GF-D8 (cell line): Measurements from ENCODE around the gene AP3S1.
A peak's percentile ranks its signal among the peaks of the same experiment; 100 is the strongest.
"Not testable (repeated sequence)": the region's sequence is repeated elsewhere in the genome, so short reads cannot be mapped to it uniquely, and the experiment has no call there.

Source experiments
- DNase-seq: peaks from one replicate; lab custom pipeline; 2025; lab: John Stamatoyannopoulos, UW

The AP3S1 gene

DNA sequence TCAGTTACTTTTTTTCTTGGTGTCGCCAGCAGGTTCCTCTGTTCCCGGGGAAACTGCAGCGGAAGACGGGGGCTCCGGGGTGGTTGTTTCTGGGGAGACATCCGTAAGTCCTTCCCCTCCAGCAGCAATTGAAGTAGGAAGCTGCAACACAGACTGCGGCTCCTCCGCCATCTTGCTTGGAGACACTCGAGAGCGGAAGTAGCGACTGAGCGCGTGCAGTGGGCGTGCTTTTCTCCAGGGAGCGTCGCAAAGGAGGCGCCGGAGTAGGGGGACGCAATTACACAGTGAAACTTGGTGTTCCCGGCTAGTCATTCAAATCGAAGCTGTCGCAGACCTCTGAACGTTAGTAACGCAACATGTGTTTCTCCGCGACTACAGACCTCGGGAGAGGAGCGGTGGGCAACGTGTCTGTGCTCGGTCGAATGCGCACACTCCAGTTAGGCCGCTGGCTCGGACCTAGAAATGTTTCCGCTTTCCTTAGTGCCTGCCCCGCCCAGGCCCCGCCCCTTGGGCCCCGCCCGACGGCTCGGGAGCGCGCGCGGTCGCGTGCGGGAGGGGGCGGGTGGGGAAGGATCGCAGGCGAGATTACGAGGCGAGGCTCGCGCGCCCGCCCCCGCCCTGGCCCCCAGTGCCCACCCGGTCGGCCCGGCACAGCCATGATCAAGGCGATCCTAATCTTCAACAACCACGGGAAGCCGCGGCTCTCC lies at the start of gene AP3S1, which contains the start of gene ATG12:
Gene AP3S1 (plus strand): TSS at position 554 of the 707 bp plus-strand sequence. CDS start 103 bp downstream, at position 657.
Gene ATG12 (minus strand): TSS at position 184 of the 707 bp plus-strand sequence. CDS start 13 bp downstream, at position 171.
- peak; percentile 69 for DNase-seq

DNA sequence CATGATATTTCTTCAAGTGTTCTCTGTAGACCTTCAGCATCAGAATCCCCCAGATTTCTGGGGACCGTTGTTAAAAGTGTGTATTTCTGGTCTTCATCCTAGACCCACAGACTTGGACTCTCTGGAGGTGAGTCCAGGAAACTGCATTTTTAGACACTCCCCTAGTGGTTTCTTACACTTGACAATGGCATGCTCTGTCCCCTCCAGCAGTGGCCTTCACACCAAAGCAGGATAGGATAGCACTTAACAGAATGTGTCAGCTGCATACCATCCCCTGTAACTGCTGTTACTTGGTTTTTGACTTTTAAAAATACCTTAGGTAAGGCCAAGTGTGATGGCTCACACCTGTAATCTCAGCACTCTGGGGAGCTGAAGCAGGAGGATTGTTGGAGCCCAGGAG lies 46.0 kb upstream of the AP3S1 start:
- DNase-seq, result no peak

DNA sequence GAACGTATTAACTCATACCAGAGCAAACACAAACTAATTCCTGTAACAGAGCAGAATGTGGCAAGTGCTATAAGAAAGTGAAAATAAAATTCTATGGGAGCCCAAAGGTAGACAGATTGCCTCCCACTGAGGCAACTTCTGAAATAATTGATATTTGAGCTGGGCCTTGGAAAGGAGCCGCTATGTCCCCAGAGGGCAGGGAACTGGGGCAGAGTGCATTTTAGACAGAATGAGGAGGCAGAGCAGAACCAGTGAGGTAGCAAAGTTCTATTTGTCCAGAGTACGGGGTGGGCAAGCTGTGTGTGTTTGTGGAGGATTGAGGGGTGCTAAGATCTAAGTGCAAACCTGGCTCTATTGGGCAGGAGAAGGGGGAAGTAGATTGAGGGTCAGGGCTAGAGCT lies 45.1 kb upstream of the AP3S1 start:
- no peak for DNase-seq

DNA sequence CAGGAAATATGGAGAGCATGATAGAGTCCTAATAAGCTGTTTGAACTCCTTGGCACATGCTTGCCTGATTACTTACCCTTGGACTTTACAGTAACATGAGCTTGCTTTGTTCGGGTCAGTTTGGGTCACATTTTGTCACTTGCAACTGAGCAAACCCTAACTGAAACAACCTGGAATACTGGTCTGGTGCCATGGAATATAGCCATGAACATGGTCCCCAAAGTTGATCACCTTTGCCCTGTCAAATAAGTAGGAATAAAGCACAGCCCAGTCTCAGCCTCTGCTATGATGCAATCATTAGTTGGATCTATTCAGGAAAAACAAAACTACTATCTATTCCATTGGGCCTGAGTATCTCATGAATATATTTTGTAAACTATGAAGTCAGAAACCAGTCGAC lies 43.5 kb upstream of the AP3S1 start:
- no peak for DNase-seq

DNA sequence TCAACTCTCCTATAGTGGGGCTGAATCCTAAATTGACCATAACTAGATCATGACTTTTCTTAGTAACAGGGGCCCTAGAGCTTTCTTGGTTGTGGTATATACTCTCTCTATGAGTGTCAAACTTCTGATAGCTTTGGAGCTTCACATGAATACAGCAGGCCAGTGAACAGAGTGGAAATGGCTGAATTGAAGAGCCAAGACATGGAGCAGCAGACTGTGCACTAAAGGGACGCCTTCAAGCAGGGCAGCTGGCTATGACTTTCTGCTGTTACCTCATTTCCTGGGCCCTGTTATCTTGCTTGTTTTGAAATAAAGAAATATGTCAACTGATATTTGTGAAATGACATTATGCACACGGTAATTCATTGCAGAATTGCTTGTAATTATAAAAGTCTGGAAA lies 41.6 kb upstream of the AP3S1 start:
- DNase-seq, result no peak

DNA sequence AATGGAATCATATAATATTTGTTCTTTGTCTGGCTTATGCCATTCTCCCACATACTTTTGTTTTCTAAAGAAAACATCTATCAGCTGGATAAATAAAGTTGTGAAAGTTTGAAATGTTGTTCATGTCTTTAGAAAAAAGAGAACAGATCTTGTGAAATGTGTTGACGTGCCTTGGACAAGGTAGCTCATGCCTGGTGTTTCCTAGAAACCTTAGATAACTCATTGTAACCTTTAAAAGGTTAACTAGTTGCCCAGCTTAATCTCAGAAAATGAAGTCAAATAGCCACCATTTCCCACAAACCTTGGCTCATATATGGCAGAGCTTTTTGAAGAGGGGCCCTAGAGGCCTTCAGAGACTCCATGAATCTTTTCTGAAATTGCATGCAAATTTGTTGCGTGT lies 40.6 kb upstream of the AP3S1 start:
- DNase-seq, result no peak

DNA sequence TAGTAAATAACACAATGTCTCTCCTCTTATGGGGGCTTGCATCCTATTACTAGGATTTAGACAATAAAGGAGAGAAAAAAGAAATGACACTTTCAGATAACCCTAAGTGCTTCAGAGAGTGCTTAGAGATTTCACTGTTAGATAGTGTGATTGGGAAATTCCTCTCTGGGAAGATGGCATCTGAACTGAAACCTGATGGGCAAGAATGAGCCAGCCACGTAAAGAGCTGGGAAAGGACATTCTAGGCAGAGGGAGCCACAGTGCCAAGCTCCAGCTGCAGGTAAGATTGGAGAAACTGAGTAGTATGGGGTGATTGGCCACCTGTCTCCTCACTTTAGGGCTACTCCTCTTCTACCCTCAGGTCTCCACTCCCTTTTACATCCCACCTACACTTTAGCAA lies 39.8 kb upstream of the AP3S1 start:
- no peak for DNase-seq

DNA sequence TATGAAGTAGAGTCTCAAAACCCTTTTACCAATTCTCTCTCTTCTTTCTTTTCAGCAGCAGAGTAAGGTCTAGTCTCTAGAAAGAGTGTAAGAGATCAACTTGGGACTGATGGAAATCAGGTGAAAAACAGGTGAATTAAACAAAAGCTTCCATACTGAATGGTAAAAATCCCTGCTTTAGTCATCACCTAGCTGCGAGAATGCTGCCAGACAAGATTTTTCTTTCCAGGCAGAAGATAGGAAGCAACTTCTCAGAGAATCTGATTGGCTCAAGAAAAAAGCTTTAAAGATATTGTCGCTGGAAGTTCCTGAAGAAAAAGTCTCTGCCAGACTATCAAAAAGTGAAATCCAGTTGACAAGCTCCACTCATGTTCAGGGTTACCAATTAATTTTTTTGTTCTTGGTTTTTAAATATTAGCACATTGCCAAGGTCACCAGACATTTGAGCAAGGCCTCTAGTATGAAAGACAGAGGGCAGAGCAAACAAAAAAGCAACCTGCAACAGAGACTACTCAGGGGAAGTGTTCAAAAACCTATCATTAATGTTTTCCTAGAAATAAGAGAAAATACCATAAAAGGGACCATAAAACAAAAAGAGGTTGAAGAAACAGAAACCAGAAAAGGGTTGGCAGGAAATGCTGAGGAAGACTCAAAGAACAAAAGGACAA lies 34.6 kb upstream of the AP3S1 start:
- DNase-seq, result no peak

DNA sequence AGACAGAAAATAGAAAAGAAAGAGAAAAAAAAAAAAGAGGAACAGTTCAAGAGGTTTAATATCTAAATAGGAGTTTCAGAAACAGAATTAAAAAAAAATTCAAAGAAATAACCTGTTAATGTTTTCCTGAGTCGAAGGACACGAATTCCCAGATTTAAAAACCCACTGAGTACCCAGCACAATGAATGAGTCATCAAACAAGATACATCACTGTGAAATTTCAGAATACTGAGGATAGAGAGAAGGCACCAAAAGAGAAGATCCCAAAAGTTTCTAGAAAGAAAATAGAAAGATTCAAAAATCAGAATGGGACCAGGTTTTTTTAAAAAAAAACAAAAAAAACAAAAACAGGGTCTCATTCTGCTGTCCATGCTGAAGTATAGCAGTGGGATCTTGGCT lies 34.1 kb upstream of the AP3S1 start:
- DNase-seq, result no peak

DNA sequence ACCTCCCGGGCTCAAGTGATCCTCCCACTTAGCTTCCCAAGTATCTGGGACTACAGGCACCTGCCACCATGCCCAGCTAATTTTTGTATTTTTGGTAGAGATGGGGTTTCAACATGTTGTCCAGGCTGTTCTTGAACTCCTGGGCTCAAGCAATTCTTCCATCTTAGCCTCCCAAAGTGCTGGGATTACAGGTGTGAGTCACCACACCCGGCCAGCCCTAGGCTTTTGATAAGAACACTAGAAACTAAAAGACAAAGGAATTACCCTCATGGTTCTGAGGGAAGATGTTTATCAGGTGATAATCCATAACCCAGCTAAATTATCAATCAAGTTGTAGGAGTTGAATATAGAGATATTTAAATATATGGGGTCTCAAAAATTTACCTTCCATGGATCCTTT lies 33.7 kb upstream of the AP3S1 start:
- DNase-seq, result not testable (repeated sequence)

DNA sequence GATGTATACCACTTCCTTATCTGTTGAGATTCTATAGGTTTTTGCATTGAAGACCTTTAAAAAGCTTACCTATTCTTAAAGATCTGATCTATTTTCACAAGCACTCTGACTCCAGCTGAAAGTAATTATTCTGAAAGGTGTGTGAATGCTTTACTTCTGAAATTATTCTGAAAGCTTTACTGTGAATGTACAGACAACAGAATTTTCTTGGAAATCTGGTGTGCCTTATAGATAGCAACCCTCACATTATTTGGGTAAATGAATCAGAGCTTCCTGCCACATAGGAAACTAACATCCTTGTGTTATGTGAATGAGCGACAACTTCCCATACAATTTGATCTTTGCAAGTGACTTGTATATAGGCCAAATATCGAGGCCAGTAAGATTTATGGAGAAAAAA lies 31.8 kb upstream of the AP3S1 start:
- no peak for DNase-seq

DNA sequence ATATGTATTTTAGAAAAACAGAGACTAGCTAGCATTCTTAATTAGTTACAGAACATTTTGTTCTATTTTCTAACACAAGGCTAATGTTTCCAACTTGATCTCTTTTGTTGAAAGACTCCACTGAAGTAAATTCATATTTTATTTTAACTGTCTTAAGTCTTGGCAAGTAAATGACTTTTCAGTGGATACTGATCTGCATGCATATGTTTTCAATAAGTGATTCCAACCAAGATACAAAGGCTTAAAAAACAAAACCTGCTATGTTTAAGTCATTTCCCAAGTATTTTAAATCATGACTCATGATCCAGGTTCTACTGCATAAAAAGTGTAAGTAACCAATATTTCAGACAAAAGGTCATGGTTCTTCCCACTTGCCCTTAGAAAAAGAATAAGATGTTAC lies 31.0 kb upstream of the AP3S1 start:
- no peak for DNase-seq

DNA sequence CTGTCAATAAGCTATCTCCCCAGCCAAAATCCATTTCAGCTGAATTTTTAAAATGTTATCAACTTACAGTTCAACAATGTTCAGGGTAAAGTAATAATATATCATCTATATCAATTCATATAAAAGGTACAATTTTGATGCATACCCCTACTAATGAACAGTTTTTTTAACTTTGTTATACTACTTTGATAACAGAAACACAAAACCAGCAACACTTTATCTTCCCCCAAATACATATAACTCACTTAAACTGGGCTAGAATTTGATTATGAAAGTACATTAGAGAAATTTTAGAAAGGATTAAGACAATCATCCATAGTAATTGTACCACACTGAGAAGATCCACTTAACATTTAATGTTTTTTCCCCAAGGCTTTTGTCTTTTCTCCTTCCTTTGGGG lies 30.3 kb upstream of the AP3S1 start:
- DNase-seq, result no peak

DNA sequence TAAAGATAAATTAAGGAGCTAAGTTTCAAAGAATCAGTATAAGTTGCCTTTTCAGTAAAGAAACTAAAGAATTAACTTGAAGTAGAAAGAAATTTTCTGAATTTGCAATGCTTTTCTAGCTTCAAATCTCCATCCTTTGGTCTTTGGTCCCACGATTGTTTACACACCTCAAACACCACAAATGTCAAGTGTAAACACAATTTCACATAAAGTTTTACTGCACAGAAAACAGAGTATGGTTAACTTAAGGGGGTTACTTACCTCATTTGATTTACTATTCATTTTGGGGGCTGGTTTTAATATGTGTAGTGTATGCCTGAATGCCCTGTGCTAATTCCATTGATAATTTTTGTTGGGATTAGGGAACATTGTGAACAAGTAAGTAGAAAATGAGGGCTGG lies 29.4 kb upstream of the AP3S1 start:
- no peak for DNase-seq

DNA sequence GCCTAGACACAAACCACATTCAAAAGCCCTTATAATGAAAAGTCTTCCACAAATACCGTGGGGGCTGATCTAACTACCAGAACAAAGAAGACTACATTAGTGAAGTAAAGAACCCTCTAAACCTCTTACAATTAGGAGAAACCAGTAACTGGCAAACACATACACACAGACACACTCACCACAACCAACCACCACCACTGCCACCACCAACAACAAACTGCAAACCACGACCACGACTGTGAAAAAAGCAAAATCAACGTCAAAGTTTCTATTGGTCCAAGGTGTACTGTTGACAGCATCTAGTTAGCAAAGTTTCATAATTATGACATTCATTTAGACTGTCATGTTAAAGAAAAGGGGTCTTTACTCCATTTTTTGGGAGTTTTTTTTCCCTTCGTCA lies 28.0 kb upstream of the AP3S1 start:
- no peak for DNase-seq

DNA sequence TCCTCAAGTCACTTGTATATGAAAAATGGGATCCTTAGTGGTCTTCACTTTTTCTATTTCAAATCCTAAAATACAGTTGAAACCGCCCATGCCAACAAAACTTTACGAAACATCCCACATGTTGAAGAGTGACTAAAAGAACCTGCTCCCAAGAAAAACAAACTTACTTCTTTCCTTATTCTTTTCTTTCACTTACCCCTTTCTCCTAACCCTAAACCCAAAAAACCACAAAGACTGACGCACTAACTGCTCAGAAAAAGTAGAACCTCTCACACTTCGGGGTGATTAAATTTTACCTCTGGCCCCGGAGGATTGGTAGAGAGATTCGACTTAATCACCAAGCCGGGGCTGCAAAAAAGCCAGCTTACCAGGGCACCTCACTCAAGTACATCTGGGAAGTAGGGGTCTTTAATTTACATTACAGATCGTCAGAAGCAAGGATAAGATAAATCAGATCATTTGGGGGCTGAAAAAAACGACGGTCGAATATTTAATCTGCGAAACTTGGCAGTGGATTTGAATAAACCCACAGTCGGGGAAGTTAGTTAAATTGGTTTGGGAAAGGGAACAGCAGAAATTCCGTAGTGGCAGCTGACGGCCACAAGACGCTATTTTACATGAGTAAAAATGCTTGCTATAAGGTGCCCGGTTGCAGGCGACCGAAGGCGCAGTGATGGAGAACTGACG lies 26.6 kb upstream of the AP3S1 start:
- no peak for DNase-seq

DNA sequence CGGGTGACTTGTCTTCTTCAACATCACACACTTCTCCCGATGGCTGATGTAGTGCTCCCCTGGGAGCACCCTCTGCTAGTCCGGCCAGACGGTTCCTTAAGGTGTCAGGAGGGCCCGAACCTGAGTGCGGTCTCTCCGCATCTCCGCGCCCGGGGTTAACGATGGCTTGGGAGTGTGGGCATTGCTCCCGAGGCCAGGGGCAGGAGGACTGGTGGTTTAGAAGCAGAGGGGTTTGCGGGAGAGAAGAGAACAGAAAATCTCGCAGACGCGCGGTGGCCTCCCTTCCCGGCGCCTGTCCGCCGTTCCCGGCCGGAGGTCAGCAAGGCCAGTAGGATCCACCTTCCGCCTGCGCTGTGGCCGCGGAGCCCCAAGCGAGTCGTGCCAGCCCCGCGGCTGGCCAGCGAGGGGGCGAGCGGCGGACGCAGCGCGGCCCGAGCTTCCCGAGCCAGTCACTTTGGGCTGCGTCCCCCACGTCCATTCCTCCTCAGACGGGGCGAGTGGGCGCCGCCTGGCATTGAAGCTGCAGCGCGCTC lies 26.0 kb upstream of the AP3S1 start:
- DNase-seq, result no peak

DNA sequence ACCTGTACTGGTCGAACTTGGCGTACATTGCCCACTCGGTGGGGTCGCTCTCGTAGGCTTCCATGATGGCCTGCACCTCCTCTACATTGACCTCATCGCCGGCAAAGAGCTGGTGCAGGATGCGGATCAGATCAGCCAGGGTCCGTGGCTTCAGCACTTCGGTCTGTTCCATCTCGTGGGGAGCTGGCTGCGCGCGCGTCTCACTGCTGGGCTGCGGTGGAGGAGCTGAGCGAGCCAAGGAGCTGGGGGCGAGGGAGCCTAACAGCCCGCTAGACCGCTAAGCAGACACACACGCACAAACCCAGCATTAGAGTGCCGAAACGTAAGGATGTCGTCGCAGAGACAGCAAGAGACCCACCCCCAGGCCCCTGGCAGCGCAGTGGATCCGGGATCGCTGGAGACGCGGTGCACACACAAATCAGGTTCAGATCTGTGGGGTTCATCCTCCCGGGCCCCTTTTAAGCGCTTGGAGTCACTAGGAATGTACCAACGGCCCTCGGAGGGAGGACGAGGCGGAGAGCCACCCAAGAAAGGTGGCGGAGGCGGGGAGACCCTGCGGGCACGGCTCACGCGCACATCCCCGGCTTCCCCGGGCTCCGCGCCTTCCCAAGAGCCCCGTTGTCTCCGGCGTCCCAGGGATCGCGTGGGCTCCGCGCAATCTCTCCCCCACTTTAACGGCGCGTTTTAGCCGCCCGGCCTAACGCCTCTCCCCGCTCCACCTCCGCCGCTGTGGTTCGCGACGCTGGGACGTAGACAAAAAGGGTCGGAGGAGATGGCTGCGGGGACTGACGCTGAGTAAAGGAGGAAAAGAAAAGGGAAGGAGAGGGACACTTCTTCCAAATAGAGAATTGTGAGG lies 25.3 kb upstream of the AP3S1 start, which contains the start of gene CDO1:
Gene CDO1 (minus strand): TSS at position 434 of the 856 bp plus-strand sequence. CDS start 262 bp downstream, at position 172.
- no peak for DNase-seq

DNA sequence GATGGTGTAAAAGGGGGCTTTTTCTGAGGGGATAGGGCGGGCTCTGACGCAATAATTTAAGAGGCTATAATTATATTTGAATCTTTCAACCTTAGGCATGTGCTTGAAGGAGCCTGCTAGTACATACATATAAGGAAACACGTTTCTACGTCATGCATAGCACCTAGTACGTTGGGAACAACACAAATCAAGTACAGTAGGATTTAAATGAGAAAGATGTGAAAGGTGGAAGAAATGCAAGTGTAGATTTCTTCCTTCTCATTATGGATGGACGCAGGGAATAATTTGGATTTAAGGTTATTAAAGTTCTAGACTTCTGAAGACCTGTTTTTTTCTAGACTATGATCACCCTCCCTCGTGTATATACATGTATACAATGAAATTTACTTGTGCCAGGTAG lies 24.3 kb upstream of the AP3S1 start:
- no peak for DNase-seq

DNA sequence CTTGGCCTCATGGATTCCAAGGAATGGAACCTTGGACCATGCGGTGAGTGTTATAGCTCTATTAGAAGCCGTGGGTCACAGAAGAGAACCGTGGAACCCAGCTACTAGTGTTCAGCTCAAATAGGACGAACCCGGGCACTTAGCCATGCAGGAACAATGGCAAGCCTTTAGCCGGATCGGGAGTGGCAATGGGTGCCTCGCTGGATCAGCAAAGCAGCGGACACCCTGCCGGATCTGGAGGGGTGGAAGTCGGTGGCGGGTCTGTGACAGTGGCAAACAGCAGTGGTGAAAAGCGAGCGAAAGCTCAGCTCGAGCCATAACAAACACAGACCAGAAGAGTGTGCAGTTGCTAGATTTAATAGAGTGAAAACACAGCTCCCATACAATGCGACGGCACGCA lies 22.9 kb upstream of the AP3S1 start:
- DNase-seq, result no peak

DNA sequence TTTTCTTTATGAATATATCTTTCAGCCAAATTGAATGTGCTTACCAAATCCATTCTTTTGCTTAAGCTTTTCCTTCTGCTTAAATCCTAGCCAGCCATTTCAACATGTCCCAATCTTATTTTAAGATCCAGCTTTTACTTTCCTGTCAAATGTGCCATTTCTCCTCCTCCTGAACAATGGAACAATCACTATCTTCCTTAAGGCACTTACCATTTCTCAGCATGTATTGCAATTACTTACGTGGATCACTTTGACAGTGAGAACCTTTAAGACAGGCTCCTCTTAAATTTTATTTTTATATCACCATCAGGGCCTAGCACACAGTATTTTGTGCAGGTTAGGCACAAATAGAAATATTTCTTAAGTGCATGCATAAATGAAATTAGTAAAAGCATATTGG lies 20.9 kb upstream of the AP3S1 start:
- DNase-seq, result no peak

DNA sequence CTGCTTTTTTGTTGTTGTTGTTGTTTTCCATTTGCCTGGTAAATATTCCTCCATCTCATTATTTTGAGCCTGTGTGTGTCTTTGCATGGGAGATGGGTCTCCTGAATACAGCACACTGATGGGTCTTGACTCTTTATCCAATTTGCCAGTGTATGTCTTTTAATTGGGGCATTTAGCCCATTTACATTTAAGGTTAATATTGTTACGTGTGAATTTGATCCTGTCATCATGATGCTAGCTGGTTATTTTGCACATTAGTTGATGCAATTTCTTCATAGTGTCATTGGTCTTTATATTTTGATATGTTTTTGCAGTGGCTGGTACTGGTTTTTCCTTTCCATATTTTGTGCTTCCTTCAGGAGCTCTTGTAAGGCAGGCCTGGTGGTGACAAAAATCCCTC lies 16.8 kb upstream of the AP3S1 start:
- DNase-seq, result not testable (repeated sequence)
